Activated T-cell treated with anti-CD3 and anti-CD28 coated beads, Interleukin-2, amount 50 U/mL, for 4 hours (primary cell): ENCODE results near the gene FANK1. TPM values are rescaled to one million over a fixed set of nuclear protein-coding genes. Genes with fewer than 3 reads are reported as not detected.

ENCODE experiments used
- ATAC-seq, 2 donors: fragments of 200-7000 bp; cut with Tn5 transposase; one replicate each; pipeline ENCODE4 v1.10.0; 2021
- DNase-seq: peaks from one replicate; pipeline ENCODE4 v3.0.0-alpha.2; 2020
- H3K27me3 Mint-ChIP-seq: one replicate; pipeline ENCODE4 v1.8.0; 2021; ENCODE audit warnings: low read depth, mixed read lengths
- H3K36me3 Mint-ChIP-seq: one replicate; pipeline ENCODE4 v1.8.0; 2022; ENCODE audit warnings: mixed read lengths; ENCODE audit not compliant: insufficient read depth
- H3K4me1 Mint-ChIP-seq: one replicate; pipeline ENCODE4 v1.8.0; 2021; ENCODE audit warnings: low read depth, mixed read lengths
- H3K4me3 Mint-ChIP-seq: one replicate; pipeline ENCODE4 v1.8.0; 2021; ENCODE audit warnings: mild to moderate bottlenecking, moderate library complexity, mixed read lengths
- H3K9me3 Mint-ChIP-seq: one replicate; pipeline ENCODE4 v1.8.0; 2021; ENCODE audit warnings: mixed read lengths
- total RNA-seq, 3 donors: library from RNA; stranded (reverse); gene quantifications; one replicate each; pipeline ENCODE4 v1.2.1, GENCODE V29; 2021

FANK1 gene
- total RNA-seq, 3 donors from 2014 or later: 0.37 to 0.71 (median 0.66) TPM

GRCh38 chr10:126052171-126052570, 155.8 kb downstream of the FANK1 start:
- ATAC-seq: no peak

GRCh38 chr10:126054191-126054590, 157.8 kb downstream of the FANK1 start:
- Mint-ChIP-seq H3K27me3 (peaks cover 3% of the 10 kb centered on the region), H3K4me3 (no peak overlapping the region), H3K9me3 (no peaks in the 10 kb centered on the region), H3K4me1 (no peaks in the 10 kb centered on the region), H3K36me3 (no peaks in the 10 kb centered on the region)
- DNase-seq (no peak), ATAC-seq (no peak)

More at GRCh38 chr10:126052171-126052570, 155.8 kb downstream of the FANK1 start:
- no peaks in the 10 kb centered on the region for H3K4me1 Mint-ChIP-seq
- no peaks in the 10 kb centered on the region for H3K9me3 Mint-ChIP-seq
- H3K27me3 Mint-ChIP-seq: peaks cover 3% of the 10 kb centered on the region
- DNase-seq: no peak
- no peak overlapping the region for H3K4me3 Mint-ChIP-seq
- H3K36me3 Mint-ChIP-seq: no peaks in the 10 kb centered on the region

GRCh38 chr10:126057494-126057893, 161.1 kb downstream of the FANK1 start:
- ATAC-seq (no peak), DNase-seq (no peak)
- Mint-ChIP-seq H3K4me3 (no peak overlapping the region), H3K36me3 (no peaks in the 10 kb centered on the region), H3K27me3 (no peaks in the 10 kb centered on the region), H3K4me1 (no peaks in the 10 kb centered on the region), H3K9me3 (no peaks in the 10 kb centered on the region)

- ATAC-seq (no peak), DNase-seq (no peak)
- no peak overlapping the region for H3K4me3 Mint-ChIP-seq
- no peaks in the 10 kb centered on the region for H3K36me3 Mint-ChIP-seq
- no peaks in the 10 kb centered on the region for H3K27me3 Mint-ChIP-seq
- H3K4me1 Mint-ChIP-seq: no peaks in the 10 kb centered on the region
- H3K9me3 Mint-ChIP-seq: no peaks in the 10 kb centered on the region
Measured at GRCh38 chr10:126058104-126058503, 161.7 kb downstream of the FANK1 start.

GRCh38 chr10:126058507-126058906, 162.1 kb downstream of the FANK1 start:
- ATAC-seq (no peak), DNase-seq (no peak)
- H3K4me1 Mint-ChIP-seq: no peaks in the 10 kb centered on the region
- H3K4me3 Mint-ChIP-seq: no peak overlapping the region
- no peaks in the 10 kb centered on the region for H3K9me3 Mint-ChIP-seq
- H3K36me3 Mint-ChIP-seq: no peaks in the 10 kb centered on the region
- no peaks in the 10 kb centered on the region for H3K27me3 Mint-ChIP-seq

Other genes with a start within 250 kb of the FANK1 start
- gene TEX36, start 213.4 kb upstream of the FANK1 start, total RNA-seq: not detected
- gene EDRF1, start 176.9 kb upstream of the FANK1 start, total RNA-seq: 10 to 100 TPM; 25.4 to 25.6 (median 25.5) TPM
- not detected for gene MMP21, start 120.7 kb upstream of the FANK1 start, total RNA-seq
- gene UROS, start 73.3 kb upstream of the FANK1 start, total RNA-seq: 10 to 100 TPM; 28.0 to 35.1 (median 32.8) TPM
- 100 to 1,000 TPM; 159 to 175 (median 166) TPM for gene BCCIP, start 73.0 kb upstream of the FANK1 start, total RNA-seq
- 10 to 100 TPM in 2 of 3 donors, 1 to 10 TPM in 1; 9.3 to 18.0 (median 13.0) TPM for gene DHX32, start 15.3 kb upstream of the FANK1 start, total RNA-seq